Measurements from ENCODE around the gene RND3.

- no peak for TF ChIP-seq POLR2A (IDR thresholded peaks at IDR 0.05)
- TF ChIP-seq CTCF (IDR thresholded peaks at IDR 0.05): no peak
Measured at GRCh38 chr2:150450765-150451164, 36.7 kb downstream of the RND3 start.
